ENCODE measurements around the gene MEX3C. TPM values are rescaled to one million over a fixed set of nuclear protein-coding genes. Genes with fewer than 3 reads are reported as not detected.

MEX3C gene
- total RNA-seq, 6 experiments from 2014 or later = 31.2 to 39.3 (median 35.6) TPM

- H3K9me3 Mint-ChIP-seq = no peaks in the 10 kb centered on the region
- peaks cover 4% of the 10 kb centered on the region; the same call in 1 of the 2 replicates for H3K27me3 Mint-ChIP-seq (ENCODE audit: insufficient read depth)
- no peak for DNase-seq
- no peaks in the 10 kb centered on the region for H3K4me1 Mint-ChIP-seq (ENCODE audit: low read depth)
- no peaks in the 10 kb centered on the region for H3K36me3 Mint-ChIP-seq (ENCODE audit: low read depth)
- H3K27ac Mint-ChIP-seq = no peak overlapping the region
- no peak overlapping the region for H3K4me3 Mint-ChIP-seq
- TF ChIP-seq CTCF (IDR thresholded peaks at IDR 0.05) = no peak
These were observed 33.9 kb downstream of the MEX3C start for GRCh38 chr18:51163543-51163942.

GRCh38 chr18:51162617-51163016 lies 34.9 kb downstream of the MEX3C start:
- Mint-ChIP-seq H3K4me3 (no peak overlapping the region), H3K27ac (no peak overlapping the region), H3K4me1 (ENCODE audit: low read depth) (no peaks in the 10 kb centered on the region), H3K36me3 (ENCODE audit: low read depth) (no peaks in the 10 kb centered on the region), H3K27me3 (ENCODE audit: insufficient read depth) (peaks cover 4% of the 10 kb centered on the region; the same call in 1 of the 2 replicates), H3K9me3 (no peaks in the 10 kb centered on the region)
- TF ChIP-seq CTCF (IDR thresholded peaks at IDR 0.05) = no peak
- DNase-seq = no peak

GRCh38 chr18:51160646-51161045 lies 36.8 kb downstream of the MEX3C start:
- H3K27me3 Mint-ChIP-seq (ENCODE audit: insufficient read depth) = peaks cover 4% of the 10 kb centered on the region; the same call in 1 of the 2 replicates
- H3K36me3 Mint-ChIP-seq (ENCODE audit: low read depth) = no peaks in the 10 kb centered on the region
- no peak for DNase-seq
- H3K4me3 Mint-ChIP-seq = no peak overlapping the region
- TF ChIP-seq CTCF (IDR thresholded peaks at IDR 0.05) = no peak
- no peak overlapping the region for H3K27ac Mint-ChIP-seq
- no peaks in the 10 kb centered on the region for H3K9me3 Mint-ChIP-seq
- H3K4me1 Mint-ChIP-seq (ENCODE audit: low read depth) = no peaks in the 10 kb centered on the region

GRCh38 chr18:51157215-51157614 lies 40.3 kb downstream of the MEX3C start:
- Mint-ChIP-seq H3K4me1 (ENCODE audit: low read depth) (no peaks in the 10 kb centered on the region), H3K4me3 (no peak overlapping the region), H3K36me3 (ENCODE audit: low read depth) (no peaks in the 10 kb centered on the region), H3K27me3 (ENCODE audit: insufficient read depth) (peaks cover 10% of the 10 kb centered on the region), H3K9me3 (no peaks in the 10 kb centered on the region), H3K27ac (no peak overlapping the region)
- no peak for TF ChIP-seq CTCF (IDR thresholded peaks at IDR 0.05)
- DNase-seq = no peak

GRCh38 chr18:51154431-51155063 lies 42.9 kb downstream of the MEX3C start:
- Mint-ChIP-seq H3K36me3 (ENCODE audit: low read depth) (no peaks in the 10 kb centered on the region), H3K4me3 (no peak overlapping the region), H3K27ac (no peak overlapping the region), H3K9me3 (no peaks in the 10 kb centered on the region), H3K27me3 (ENCODE audit: insufficient read depth) (peaks cover 7% of the 10 kb centered on the region), H3K4me1 (ENCODE audit: low read depth) (peaks cover 9% of the 10 kb centered on the region; the same call in 1 of the 2 replicates)
- no peak for DNase-seq
- TF ChIP-seq CTCF (IDR thresholded peaks at IDR 0.05) = no peak
